ENCODE data around the gene CGB5. TPM values are rescaled to one million over a fixed set of nuclear protein-coding genes. Genes with fewer than 3 reads are reported as not detected.
"Not testable (repeated sequence)": the region's sequence is repeated elsewhere in the genome, so short reads cannot be mapped to it uniquely, and the experiment has no call there.

Gene CGB5
- total RNA-seq (ENCODE audit: insufficient read depth, low replicate concordance) = not detected

GRCh38 chr19:49043548-49043947 lies at the start of gene CGB5:
Gene CGB5 (plus strand): TSS chr19:49043848. CDS start chr19:49044210, 362 bp downstream.
- DNase-seq (ENCODE audit: low spot score) = not testable (repeated sequence)

GRCh38 chr19:48994035-48994386 lies 49.6 kb upstream of the CGB5 start:
- DNase-seq (ENCODE audit: low spot score) = no peak

- no peak for DNase-seq (ENCODE audit: low spot score)
These were observed 45.7 kb upstream of the CGB5 start for GRCh38 chr19:48997972-48998371.

- no peak for DNase-seq (ENCODE audit: low spot score)
These were observed 43.9 kb upstream of the CGB5 start for GRCh38 chr19:48999481-49000325.

GRCh38 chr19:49004133-49004532 lies 39.5 kb upstream of the CGB5 start:
- DNase-seq (ENCODE audit: low spot score) = no peak

GRCh38 chr19:49004964-49005614 lies 38.6 kb upstream of the CGB5 start:
- no peak for DNase-seq (ENCODE audit: low spot score)

DNA sequence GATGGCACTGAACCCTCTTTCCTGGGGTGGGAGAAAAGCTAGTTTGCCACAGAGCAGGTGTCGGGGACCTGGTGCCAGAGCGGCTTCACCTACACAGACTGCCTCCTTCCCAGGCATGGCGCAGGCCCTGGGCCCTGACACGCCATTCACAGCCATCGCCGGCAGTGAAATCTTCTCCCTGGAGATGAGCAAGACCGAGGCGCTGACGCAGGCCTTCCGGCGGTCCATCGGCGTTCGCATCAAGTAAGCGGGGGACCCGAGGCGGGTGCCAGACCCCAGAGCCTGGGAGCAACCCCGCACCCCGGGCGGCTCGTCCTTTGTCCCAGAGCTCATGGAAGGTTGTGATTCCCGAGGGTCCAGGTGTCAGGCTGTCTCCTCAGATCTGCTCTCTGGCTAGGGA lies 36.7 kb upstream of the CGB5 start:
- no peak for DNase-seq (ENCODE audit: low spot score)

DNA sequence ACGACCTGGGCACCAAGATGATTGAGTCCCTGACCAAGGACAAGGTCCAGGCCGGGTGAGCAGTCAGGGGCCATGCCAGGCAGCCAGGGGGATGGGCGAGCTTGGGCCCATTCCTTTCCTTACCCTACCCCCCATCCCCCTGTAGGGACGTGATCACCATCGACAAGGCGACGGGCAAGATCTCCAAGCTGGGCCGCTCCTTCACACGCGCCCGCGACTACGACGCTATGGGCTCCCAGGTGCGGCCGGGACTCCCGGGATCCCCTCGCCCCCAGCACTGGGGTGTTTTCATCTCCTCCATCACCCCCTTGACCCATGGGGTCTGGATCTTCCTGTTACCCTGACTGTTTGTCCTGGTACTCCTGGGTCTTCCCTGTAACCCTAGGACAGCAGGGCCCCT lies 33.8 kb upstream of the CGB5 start:
- DNase-seq (ENCODE audit: low spot score) = no peak

- DNase-seq (ENCODE audit: low spot score) = no peak
These were observed 33.2 kb upstream of the CGB5 start for GRCh38 chr19:49010453-49010852.

DNA sequence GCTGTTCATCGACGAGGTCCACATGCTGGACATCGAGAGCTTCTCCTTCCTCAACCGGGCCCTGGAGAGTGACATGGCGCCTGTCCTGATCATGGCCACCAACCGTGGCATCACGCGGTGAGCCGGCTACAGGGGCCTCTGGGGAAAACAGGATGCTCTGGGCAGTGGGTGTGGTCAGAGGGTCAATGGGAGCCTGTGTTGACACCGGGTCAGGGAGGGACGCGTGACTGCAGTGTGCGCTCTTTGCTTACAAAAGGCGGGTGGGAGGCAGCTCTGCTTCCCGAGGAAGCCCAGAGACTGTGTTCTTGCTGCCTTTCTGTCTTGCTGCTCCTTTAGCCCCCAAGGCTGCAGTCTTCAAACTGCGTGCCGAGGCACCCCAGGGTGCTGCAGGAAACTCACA lies 32.5 kb upstream of the CGB5 start:
- no peak for DNase-seq (ENCODE audit: low spot score)

DNA sequence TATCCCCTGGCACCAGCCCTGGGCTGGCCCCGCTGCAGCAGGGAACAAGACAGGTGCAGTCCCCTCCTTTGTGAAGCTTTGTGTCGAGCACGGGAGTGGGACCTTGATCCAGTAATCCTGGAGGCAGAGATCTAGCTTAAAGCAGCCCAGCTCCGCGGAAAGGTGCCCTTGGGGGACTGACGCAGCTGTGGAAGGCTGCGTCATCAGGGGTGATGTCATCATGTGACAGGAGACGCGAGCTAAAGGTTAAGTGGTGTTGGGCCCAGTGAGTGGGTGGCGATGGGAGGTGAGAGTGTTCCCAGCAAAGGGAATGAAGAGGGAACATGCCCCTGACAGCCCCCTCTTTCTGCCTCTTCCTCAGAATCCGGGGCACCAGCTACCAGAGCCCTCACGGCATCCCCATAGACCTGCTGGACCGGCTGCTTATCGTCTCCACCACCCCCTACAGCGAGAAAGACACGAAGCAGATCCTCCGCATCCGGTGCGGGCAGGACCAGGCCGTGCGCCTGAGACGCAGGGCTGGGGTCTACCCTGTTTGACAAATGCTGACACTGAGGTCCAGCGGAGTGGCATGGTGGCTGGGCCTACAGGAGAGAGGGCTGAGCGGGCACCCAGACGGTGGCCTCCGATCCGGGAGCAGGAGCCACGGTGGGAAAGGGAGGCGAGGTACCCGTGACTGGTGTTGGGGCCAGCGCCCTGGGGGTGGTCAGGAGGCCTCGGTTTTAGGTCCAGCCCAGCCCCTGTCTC lies 29.4 kb upstream of the CGB5 start:
- no peak for DNase-seq (ENCODE audit: low spot score)

DNA sequence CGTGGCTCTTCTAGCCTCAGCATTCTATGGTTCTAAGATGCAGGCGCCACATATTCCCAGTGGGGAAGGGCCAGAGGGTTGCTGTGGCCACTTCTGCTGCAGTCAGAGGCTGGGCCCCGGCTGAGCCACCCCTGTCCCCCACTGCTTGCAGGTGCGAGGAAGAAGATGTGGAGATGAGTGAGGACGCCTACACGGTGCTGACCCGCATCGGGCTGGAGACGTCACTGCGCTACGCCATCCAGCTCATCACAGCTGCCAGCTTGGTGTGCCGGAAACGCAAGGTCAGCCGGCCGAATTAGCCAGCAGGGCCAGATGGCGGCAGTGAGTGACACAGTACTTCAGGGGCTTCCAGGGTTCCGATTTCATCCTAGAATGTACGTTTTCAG lies 28.8 kb upstream of the CGB5 start:
- DNase-seq (ENCODE audit: low spot score) = no peak

- DNase-seq (ENCODE audit: low spot score) = no peak
These were observed 27.4 kb upstream of the CGB5 start for GRCh38 chr19:49016067-49016839.

DNA sequence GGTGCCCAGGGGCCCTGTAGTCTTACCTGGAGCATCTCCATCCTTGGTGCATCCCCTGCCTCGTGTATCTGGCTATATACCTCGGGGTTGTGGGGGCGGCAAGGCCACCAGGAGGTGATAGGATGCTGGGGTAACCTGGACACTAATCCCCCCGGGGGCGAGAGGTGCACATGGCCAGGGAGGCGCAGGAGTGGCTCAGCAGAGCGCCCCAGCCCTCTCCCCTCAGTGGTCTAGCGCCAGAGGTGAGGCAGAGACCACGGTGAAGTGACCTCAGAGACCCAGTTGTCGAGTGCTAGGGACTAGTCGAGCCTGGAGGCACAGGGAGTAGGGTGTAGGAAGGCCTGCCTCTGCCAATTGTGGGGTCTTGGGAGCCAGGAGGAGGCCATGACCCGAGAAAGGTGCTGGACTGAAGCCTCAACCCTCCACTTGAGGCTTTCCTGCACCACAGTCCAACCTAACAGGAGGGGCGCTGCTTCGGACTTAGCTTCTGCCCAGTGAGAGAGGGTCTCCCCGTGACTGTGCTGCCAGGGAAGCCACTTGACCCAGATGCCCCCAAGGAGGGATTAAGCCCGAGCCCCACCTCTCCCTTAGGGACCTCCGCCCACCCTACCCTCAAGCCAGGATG lies 26.5 kb upstream of the CGB5 start, which contains the start of gene LHB:
Gene LHB (minus strand): TSS at position 51 of the 625 bp plus-strand sequence. CDS start 10 bp downstream, at position 41.
- no peak for DNase-seq (ENCODE audit: low spot score)

DNA sequence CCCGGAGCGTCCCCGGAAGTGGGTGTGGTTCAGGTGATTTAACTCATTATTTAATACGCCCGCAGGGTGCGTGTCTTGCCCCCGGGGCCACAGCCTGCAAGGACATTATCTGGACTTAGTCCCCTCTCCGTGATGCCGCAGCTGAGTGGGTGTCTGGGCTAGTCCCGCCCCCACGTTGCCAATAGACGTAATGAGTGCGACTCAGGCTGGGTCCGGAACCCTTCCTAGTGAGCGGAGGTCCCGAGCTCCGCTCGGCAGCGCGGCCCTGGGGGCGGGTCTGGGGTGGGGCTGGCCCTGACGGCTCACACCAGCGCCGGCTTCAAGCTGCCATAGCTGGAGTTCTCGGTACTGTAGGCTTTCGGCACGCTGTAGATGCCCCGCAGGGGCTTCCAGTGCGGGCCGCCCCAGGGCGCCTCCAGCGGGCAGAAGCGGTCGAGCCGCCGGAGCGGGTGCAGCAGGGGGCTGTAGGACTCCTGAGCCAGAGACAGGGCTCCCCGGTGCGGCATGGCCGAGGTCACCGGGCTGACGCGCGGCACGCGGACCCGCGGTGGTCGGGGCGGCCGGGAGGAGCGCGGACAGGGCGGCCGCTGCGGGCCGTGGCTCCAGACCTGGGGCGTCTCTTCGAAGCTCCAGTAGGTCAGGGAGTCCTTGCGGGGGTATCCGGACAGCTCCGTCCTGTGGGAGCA lies 25.8 kb upstream of the CGB5 start:
- peak; percentile 29 for DNase-seq (ENCODE audit: low spot score)

- DNase-seq (ENCODE audit: low spot score) = not testable (repeated sequence)
These were observed 25.0 kb upstream of the CGB5 start for GRCh38 chr19:49018388-49019241.

GRCh38 chr19:49019242-49019932 lies 24.3 kb upstream of the CGB5 start:
- DNase-seq (ENCODE audit: low spot score) = no peak

DNA sequence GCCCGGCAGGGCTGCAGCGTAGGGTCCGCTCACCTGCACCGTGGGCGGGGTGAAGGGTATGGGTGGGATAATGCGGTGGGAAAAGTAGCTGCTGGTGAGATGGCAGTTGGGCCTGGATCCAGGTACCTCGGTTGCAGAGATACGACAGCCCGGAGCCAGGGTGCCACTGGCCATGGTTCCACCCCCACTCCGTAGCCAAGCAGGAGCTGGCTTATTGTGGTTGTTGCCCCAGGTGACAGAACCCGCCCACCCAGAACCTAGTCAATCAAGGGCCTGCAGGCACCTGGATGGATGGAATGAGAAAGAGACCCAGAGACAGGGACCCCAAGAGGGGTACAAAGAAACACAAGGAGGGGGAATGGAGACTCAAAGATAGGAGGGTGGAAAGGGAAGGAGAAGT lies 23.3 kb upstream of the CGB5 start:
- no peak for DNase-seq (ENCODE audit: low spot score)

All from umbilical cord (tissue), 2 donors.